ENCODE data around the gene ARHGAP4.

ARHGAP4 gene

DNA sequence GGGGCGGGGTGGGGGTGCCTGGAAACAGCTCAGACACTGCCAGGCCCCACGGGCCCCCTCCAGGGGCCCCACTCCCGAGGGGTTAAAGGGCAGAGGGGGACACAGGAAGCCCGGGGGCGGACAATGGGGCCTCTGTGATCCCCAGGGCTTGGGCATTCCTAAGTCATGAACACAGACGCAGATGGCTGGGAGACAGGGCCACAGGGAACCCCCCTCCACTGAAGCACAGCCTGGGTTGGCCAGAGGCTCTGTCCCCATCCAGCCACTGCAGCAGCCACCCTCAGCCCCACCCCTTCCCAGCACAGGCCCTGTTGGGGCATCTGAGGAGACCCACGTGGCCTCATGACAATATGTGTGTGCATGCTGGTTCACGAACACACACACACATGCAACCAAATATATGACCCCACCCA lies 44.0 kb downstream of the ARHGAP4 start:
- DNase-seq (ENCODE audit: low read depth in 3 of 3): no peak

- no peak for DNase-seq (ENCODE audit: low read depth in 3 of 3)
Measured at GRCh38 chrX:153881281-153881680, 44.8 kb downstream of the ARHGAP4 start.

DNA sequence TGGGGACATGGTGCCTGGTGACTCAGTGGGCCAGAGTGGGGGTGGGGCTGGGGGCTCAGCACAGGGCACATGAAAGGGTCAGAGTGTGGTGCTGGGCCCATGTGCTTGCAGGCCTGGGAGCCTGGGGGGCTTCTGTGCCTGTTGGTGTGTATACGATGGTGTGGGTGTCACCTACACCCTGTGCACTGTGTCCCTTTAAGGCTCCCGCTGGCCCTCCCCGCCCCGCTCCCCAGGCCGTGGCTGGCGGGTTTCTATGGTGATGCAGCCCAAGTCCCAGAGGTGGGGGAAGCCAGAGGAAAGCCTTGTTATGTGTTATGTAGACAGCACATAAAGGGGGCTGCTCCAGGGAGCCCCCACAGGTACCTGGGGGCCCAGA lies 45.6 kb downstream of the ARHGAP4 start:
- DNase-seq (ENCODE audit: low read depth in 3 of 3): no peak

DNA sequence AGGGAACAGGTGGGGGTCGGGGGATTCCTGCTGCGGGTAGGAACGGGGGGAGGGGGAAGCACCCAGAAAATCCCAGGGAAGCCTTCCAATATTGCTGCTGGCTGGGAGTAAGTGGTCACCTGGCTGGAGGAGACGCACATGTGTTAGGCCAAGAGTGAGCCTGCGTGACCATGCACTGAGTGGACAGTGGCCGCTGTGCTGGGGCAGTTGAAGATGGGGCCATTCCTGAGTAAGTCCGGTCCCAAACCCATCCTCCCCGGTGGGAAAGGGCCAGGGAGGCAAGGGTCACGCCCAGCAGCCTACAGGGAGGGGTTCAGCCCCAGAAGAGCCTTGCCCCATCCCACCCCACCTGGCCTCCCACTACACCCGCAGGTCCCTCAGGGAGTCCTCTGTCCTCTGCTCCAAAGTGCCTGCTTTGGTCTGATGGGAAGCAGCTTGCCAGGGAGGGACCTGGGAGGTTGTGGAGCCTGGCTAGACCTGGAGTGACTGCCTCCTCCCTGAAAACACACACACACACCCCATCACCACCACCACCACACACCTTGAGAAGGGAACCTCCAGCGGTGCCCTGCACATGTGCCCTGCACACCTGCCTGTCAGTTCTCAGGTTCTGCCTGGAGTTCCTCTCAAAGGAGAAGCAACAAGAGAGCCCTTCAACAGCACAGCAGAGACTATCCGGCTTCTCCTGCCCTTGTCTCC lies 46.2 kb downstream of the ARHGAP4 start:
- DNase-seq (ENCODE audit: low read depth in 3 of 3): no peak

GRCh38 chrX:153878969-153879653 lies 47.0 kb downstream of the ARHGAP4 start:
- no peak for DNase-seq (ENCODE audit: low read depth in 3 of 3)

DNA sequence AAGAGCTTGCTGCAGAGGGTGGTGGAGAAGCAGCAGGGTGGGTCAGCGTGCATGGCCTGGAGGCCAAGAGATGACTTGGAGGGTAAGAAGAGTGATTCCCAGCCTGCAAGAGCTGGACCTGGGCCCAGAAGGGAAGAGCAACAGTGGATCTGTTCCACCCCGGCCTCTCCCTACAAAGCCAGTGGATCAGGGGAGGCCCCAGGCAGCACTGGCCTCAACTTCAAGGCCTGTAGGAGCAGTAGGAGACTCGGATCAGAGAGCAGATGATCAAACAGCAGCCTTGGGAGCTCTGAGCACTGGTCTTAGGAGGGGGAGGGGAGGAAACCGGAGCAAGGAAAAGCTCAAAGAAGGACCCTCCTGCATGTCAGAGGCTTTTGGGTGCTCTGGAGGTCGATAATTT lies 47.7 kb downstream of the ARHGAP4 start:
- no peak for DNase-seq (ENCODE audit: low read depth in 3 of 3)

GRCh38 chrX:153877571-153878261 lies 48.3 kb downstream of the ARHGAP4 start:
- no peak for DNase-seq (ENCODE audit: low read depth in 3 of 3)

- DNase-seq (ENCODE audit: low read depth in 3 of 3): no peak
Measured at GRCh38 chrX:153876112-153876491, 50.0 kb downstream of the ARHGAP4 start.

GRCh38 chrX:153875391-153876111 lies 50.5 kb downstream of the ARHGAP4 start:
- DNase-seq (ENCODE audit: low read depth in 3 of 3): peak; percentile 34 to 48 (median 42)

GRCh38 chrX:153874366-153875125 lies 51.5 kb downstream of the ARHGAP4 start:
- no peak for DNase-seq (ENCODE audit: low read depth in 3 of 3)

- DNase-seq (ENCODE audit: low read depth in 3 of 3): no peak
Measured at GRCh38 chrX:153874085-153874365, 52.0 kb downstream of the ARHGAP4 start.

DNA sequence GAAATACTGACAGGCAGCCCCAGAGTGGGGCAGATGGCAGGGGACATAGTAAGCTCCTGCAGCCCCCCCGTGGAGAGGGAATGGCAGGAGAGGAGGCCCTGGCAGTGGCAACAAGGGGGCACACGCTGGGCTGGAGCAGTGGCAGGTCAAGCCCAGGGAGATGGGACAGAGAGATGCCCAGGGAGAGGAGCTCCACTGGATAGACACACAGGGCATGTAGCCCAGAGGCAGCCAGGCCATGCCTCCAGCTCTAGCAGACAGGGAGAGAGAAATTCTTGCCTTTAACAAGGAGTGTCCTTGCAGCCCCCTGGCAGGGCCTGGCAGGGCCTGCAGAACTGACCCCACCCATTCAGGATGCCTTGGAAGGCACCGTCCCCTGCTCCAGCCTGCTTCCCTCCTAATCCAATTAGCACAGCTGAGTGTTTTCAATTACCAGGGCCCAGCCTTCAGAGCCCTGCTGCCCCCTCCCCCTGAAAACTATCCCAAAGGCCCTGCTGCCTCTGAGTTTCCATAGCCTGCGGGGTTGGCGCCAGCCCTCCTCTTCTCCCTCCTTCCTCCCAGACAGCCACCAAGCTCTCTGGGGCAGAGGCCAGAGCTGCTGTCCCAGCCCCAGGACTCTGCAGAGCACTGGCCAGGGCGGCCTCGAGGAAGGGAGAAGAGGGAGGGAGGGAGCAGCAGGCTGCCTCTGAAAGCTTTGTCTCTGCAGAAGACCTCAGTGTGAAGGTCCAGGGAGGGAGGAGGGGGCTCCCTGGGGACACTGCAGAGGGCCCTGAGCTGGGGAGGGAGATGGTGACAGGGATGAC lies 52.6 kb downstream of the ARHGAP4 start:
- DNase-seq (ENCODE audit: low read depth in 3 of 3): no peak

DNA sequence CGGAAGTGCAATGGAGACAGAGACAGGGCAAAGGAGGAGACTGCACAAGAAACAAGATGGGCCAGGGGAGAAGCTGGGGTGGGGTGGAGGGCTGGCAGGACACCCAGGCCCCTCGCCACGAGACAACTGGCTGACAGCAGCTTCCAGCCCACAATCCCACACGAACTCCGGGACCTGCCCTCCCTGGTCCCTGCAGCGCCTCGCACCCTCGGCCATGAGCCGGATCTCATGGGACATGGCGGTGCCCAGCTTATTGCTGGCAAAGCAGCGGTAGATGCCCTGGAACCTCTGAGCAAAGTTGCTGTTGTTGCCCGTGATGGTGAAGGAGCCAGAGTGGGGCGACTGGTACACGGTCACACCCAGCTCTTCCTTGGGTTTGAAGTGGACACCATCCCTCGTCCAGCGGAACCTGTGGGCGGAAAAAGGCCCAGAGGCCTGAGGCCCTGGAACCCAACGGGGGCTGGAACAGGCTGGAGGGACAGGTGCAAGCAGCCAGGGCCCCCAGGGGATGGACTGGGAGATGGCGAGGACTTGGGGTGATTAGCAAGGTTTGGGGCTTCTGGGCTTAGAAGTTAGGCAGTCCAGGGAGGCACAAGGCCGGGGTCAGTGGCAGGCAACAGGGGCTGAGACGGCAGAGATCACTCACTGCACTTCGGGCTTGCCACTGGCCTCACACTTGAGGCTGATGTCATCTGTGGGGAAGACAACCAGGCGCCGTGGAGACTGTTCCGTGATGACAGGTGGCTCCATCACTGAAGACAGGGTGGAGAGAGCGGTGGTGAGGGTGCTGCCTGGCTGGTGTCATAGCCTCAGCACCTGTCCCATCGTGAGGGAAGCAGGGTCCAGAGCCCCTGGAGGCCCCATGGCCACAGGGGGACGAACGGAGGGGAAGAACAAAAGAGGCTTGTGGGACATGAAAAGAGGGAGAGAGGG lies 53.9 kb downstream of the ARHGAP4 start:
- no peak for DNase-seq (ENCODE audit: low read depth in 3 of 3)

- no peak for DNase-seq (ENCODE audit: low read depth in 3 of 3)
Measured at GRCh38 chrX:153871451-153871850, 54.6 kb downstream of the ARHGAP4 start.

- no peak for DNase-seq (ENCODE audit: low read depth in 3 of 3)
Measured at GRCh38 chrX:153870791-153871360, 55.2 kb downstream of the ARHGAP4 start.

GRCh38 chrX:153870288-153870690 lies 55.8 kb downstream of the ARHGAP4 start:
- no peak for DNase-seq (ENCODE audit: low read depth in 3 of 3)

GRCh38 chrX:153869473-153870287 lies 56.4 kb downstream of the ARHGAP4 start:
- DNase-seq (ENCODE audit: low read depth in 3 of 3): no peak

- no peak for DNase-seq (ENCODE audit: low read depth in 3 of 3)
Measured at GRCh38 chrX:153868576-153869472, 57.2 kb downstream of the ARHGAP4 start.
